GM12874 (cell line): Measurements from ENCODE around the gene NMNAT2.

Experiments used
- TF ChIP-seq, protein P1 (sequence below): IDR thresholded peaks from 2 replicates; pipeline ENCODE4 v1.5.1; 2011; ENCODE audit warnings: low read depth, mild to moderate bottlenecking, control low read depth, low read length, moderate library complexity; ENCODE audit not compliant: insufficient read depth

Gene NMNAT2

DNA sequence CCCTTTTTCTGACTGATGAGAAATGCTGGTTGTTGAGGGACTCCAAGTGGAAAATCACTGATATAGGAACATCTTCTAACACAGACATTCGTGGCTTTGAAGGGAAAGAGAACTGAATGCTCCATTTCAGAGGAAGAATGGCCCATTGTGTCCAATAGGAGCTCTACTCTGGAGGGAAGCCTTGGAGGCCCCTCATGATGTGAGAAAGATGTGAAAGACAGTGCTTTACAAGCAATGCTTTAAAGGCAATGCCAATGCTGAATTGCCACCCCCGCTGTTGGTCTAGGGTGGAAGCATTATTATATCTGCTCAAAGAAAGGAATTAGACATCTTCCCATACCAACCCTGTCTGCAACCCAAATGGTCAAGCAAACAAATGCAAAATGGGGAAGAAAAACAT is 13.7 kb downstream of the NMNAT2 start:
- TF ChIP-seq, protein P1, sequence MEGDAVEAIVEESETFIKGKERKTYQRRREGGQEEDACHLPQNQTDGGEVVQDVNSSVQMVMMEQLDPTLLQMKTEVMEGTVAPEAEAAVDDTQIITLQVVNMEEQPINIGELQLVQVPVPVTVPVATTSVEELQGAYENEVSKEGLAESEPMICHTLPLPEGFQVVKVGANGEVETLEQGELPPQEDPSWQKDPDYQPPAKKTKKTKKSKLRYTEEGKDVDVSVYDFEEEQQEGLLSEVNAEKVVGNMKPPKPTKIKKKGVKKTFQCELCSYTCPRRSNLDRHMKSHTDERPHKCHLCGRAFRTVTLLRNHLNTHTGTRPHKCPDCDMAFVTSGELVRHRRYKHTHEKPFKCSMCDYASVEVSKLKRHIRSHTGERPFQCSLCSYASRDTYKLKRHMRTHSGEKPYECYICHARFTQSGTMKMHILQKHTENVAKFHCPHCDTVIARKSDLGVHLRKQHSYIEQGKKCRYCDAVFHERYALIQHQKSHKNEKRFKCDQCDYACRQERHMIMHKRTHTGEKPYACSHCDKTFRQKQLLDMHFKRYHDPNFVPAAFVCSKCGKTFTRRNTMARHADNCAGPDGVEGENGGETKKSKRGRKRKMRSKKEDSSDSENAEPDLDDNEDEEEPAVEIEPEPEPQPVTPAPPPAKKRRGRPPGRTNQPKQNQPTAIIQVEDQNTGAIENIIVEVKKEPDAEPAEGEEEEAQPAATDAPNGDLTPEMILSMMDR: no peak

DNA sequence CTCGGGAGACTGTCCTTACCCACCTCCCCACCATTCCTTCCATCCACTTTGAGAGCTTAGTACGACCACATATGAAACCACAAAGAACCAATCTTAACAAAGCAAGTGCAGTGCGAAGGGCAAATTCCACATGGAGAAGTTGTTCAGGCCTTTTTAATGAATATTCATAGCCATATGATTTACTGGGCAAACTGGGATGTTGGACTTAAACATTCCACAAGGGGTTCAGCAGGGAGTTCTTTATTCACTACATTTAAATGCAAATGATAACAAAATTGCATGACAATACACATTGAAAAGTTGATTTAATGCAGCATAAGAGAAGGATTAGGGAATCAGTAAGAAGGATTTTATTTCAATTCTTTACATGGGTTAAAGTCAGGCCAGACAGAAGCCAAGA is 14.7 kb downstream of the NMNAT2 start:
- TF ChIP-seq, protein P1: no peak

DNA sequence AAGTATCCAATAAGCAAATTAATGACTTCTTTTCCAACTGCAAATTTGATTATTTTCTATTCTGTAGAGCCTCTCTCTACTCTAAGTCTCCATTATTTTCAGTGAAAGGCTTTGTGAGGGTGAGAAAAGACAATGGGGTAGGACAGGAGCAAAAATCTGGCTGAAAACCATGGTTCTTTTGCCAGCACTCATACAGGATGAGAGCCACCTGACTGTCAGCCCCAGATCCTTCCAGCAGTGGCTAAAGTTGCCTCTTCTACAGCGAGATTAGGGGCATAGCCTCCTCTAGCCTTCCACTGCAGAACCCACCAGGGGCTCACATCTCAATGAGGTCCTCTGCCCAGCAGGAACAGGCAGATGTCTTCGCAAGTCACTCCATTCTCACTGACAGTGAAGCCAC is 23.7 kb downstream of the NMNAT2 start:
- TF ChIP-seq, protein P1: no peak

DNA sequence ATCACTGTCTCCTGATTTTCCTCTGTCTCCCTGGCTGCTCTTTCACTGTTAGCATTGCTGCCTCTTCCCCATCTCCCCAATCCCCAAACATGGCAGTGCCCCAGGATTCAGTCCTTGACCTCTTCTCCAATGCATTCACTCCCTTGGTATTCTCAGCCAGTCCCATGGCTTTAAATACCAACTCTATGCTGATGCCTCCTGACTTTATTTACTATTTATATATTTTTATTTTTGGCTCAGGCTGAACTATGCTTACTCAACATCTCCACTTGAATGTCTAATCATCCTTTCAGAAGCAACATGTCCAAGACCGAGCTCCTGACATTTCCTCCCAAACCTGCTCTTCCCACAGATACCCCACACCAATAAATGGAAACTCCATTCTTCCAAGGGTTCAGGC is 26.3 kb downstream of the NMNAT2 start:
- TF ChIP-seq, protein P1: no peak

DNA sequence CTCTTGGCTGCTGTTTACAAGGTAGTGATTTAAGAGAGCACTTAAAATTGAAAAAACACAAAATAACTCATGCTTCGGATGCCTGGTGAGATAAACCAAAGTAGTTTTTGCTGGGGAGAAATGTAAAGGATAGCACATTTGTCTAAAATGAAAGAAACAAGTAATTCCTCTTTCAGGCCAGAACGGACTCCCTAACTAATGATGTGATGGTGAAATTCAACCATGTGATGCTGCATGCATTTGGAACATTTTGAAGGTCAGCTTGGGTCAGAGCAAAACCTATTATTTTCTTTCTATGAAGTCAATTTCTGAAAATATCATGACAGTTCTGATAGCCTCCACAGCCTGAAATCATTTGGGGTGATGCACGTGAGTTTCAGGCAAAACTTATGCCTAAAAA is 27.6 kb downstream of the NMNAT2 start:
- TF ChIP-seq, protein P1: no peak

DNA sequence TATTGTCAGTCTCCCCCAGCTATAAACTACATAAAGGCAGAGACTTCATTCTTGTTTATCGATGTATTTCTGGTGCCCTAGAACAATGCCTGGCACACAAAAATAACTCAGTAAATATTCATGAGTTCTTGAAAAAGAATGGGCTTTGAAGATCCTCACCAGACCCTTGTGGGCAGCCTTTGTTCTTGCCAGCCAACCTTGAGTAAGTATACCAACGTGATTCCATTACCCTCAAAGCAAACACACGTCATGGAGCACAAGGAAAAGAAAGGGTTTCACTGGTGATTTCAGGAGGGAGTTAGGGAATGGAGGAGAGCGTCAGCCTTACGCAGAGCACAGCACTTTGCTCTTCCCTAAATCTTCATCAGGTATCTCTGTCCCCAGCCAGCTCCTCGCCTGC is 29.4 kb downstream of the NMNAT2 start:
- TF ChIP-seq, protein P1: no peak

DNA sequence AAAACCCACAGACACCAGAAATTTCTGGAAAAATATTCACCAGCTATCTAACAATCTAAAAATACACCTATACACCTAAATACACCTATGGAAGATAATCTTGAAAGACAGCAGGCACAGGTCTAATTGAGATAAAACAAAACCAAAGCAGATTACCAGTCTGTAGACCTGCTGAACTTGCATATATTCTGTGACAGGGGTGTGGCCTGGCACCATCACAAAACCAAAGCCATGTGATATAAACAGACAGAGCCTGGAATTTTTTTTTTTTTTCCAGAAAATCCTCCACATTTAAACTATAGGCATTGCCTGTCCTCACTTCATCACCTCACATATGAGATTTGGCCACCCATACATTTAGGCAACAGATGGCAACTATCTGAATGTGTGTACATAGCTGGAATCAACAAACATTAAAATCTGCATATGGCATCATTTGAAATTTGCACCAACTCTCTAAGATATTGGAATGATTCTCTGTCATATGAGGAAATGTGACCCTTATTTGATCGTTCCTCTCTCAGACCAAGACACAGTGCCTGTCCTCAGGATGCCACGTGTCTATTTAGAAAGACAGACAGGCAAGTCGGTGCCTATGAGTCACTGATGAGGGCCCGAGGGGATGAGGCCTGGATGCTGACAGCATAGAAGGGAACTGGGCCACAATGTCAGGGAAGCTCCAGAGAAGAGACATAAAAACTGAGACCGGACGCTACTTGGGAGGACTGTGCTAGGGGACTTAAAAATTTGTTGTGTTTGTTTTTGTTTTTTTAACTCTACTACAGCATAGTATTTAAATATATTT is 32.6 kb downstream of the NMNAT2 start:
- TF ChIP-seq, protein P1: no peak
